Measurements from ENCODE around the gene TFEB.

The TFEB gene

GRCh38 chr6:41736800-41737555, 1.6 kb upstream of the TFEB start:
- FAIRE-seq: no peak

GRCh38 chr6:41736186-41736733, 852 bp upstream of the TFEB start:
- FAIRE-seq: no peak

DNA sequence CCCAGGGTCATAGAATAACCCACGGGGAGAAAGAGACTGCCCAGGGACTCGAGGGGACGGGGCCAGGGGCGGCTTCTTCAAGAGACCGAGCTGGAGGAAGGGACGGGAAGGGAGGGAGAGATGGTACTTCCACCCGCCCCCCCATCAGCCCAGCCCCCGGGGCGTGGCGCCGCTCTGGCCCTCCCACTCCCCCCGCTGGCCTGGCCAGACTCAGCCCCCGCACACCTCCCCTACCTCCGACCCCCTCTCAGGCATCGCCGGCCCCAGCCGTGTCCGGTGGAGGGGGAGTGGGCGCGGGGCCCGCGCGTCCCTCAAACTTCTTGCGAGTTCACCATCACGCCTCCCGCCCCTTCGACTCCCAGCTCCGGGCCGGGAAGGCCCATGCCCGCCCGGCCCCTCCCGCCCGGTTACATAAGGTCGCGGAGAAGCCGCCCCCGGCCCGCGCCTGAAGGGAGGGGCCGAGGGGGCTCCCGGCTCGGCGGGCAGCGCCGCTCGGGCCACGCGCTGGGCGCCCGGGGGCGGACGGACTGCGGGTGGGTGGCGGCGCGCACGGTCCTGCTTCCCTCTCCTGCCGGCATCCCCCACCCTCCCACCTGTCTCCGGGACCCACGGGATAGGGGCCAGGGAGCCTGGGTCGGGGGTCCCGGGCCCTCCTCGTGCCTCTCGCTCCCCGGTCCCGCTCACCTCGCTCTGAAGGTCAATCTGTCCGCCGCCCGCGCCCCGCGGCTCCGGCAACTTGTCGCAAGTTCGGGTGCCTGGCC, 562 bp downstream of the TFEB start:
- no peak for FAIRE-seq

- no peak for FAIRE-seq
Observed at GRCh38 chr6:41733707-41734665, 1.4 kb downstream of the TFEB start.

GRCh38 chr6:41733360-41733706, 2.1 kb downstream of the TFEB start:
- FAIRE-seq: no peak

GRCh38 chr6:41732591-41733359, 2.6 kb downstream of the TFEB start:
- no peak for FAIRE-seq

GRCh38 chr6:41732149-41732548, 3.3 kb downstream of the TFEB start:
- FAIRE-seq: no peak

- FAIRE-seq: no peak
Observed at GRCh38 chr6:41731561-41732086, 3.8 kb downstream of the TFEB start.

- no peak for FAIRE-seq
Observed at GRCh38 chr6:41730531-41731436, 4.6 kb downstream of the TFEB start.

DNA sequence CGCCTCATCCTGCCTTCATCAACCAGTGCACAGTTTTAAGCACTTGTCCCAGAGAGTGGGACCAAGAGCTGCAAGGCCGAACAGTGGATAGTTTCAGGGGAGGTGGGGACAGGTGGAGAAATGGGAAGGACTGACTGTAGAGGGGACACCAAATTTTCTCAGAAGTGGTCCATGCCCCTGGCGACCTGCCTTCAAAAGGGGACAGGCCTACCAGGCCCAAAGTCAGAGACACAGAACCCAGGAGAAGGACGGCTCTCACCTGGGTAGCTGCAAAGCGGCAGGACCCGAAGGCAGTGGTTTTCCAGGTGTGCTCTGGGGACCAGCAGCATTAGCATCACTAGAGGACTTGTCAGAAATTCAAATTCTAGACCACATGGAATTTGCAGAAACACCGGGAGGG, 5.8 kb downstream of the TFEB start:
- FAIRE-seq: no peak

- no peak for FAIRE-seq
Observed at GRCh38 chr6:41728954-41729353, 6.5 kb downstream of the TFEB start.

DNA sequence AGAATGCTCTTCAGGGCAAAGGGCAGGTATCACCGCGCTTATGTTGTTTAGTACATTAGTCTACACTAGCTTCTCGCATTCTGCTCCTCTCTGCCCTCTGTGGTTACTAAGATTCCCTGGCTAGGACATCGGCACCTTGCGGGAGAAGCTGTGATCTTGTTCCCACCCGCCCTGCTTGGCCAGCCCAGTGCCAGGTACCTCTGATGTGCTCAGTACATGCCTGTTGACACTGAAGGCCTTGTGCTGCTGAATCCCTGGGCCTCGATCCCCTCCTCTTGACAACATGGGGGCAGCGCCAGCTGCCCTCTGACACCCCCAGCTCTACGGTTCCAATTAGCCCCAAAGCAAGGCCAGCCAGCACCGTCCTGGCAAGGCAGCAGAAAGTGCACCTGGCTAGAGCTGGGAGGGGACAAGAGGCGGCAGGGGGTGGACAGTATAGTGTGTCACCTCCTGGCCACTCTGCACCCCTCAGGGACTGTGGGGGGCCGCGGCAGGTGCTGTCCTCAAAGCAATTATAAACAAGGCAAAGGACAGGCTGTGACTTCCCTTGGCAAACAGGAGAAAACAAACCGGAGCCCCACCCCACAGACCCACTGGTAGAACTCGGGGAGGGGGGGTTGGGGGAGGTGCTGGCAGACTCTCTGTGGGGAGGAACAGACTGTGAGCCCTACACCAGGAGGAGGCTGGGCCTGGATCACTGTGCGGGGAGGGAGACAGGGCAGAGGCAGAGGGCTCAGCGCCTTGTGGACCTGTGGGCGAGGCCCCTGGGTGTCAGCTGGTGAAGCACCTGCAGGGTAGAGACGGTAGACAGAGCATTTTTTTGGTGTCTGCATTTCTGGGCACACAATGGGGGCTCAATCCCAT, 7.1 kb downstream of the TFEB start:
- no peak for FAIRE-seq

DNA sequence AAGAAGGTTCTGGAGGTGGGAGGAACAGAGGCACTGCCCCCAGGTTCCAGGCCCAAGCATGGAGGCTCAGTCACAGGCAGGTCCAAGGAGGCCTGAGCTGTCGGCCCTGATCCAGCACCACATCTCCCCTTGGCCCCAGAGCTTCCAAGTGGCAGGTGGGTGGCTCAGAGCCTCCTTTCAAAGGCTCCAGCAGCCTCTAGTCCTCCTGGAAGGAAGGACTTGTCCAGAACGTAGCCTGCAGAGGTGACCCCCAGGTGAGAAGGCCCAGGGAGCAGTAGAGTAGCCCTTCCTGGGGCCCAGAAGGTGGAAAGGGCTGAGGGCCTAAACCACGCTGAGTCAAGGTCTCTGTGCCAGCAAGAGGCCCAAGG, 7.7 kb downstream of the TFEB start:
- no peak for FAIRE-seq

DNA sequence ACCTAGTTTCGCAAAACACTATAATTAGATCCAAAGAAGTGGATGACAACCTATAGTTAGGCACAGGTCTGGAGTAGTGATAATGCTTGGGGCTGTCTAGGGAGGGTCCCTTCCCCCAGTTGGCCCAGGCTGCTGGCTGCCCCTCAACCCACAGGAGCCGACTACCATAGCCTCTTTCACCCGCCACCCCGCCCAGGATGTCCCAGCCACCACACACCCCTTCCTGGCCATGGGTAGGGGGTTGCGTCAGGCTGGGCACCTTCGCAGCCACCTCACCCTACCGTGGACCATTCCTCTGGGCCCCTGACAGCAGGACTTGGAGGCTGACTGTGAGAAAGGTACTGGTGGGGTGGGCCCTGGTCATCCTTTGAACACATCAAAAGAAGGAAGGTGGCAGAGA, 8.5 kb downstream of the TFEB start:
- no peak for FAIRE-seq

DNA sequence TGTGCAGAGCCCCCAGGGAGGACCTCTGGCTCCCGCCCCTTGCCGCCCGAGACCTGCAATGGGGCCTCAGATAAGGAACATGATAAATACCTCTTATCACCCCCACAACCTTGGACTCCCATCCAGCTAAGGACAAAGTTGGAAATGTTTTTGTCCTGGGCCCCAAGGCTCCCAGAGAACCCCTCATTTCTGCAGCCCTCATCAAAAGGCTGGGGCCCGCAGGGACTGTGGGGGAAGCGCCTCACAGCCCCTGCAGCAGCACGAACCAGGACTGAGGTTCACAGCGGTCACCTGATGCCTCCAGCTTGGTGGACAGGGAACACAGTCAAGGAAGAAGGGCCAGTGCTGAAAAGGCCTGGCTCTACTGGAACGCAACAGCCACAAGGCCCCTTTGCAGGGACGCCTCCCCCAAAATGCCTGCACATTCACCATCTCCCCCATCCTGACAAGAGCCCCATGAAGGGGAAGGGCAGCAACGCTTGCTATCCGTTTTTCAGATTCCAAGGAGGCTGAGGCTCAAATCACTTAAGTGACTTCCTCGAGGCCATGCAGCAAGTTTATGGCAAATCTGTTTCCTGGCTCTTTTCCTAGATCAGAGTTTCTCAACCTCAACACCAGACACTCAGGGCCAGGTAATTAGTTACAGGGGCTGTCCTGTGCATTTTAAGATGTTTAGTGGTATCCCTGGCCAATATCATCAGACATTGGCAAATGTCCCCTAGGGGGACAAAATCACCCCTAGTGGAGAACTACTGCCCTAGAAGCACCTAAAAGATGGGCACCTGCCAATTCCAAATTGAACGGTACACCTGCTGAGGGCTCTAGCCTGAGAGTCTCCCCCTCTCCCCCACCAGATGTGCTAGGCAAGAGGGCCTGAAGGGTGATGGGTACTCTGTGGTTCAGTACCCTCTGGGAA, 10.6 kb downstream of the TFEB start:
- no peak for FAIRE-seq

DNA sequence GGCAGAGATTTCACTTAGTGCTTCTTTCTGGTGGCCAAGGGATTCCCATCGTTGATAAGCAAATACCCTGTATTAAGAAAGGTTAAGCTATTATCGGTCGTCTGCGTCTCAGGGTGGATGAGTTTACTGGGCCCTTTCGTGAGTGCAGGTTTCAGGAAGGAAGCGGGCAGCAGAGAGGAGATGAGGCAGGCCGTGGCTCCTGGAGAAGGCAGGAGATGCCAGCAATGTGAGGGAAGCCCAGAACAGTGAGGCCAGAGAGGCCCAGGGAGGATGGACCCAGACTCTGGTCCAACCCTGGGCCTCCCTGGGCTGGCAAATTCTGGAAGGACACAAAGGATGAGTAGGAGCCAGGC, 11.2 kb downstream of the TFEB start:
- FAIRE-seq: no peak

- FAIRE-seq: no peak
Observed at GRCh38 chr6:41723530-41724227, 11.7 kb downstream of the TFEB start.

DNA sequence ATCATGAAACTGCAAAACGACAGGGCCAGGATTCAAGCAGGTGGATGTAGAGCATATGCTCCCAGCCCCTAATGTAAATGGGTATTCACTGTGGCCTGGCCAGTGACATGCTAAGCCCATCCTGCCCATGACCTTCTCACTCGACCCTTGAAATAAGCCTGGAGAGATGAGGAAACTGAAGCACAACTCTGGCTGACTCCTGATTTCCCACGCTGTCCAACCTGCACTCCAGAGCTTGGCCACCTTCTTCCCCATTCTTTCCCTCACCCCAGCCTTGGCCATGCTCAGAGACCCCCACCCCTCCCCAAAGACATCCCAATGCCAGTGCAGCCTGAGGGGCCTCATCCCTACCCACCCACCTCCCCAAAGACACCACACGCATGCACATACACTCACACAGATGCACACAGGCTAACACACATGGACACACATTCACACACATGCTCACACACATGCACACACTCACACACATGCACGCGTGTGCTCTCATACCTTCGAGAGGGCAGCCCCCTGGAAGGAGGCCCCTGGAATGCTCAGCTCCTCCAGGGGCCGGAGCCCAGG, 12.4 kb downstream of the TFEB start:
- no peak for FAIRE-seq
